GM12864 (cell line): ENCODE results near the gene BCAR1.

Source experiments
- DNase-seq: peaks from one replicate; pipeline ENCODE4 v3.0.0-alpha.2; 2011; ENCODE audit warnings: low read depth
- H3K4me3 ChIP-seq: 2 replicates; pipeline ENCODE4 v1.5.1; 2011; ENCODE audit warnings: mild to moderate bottlenecking, low read depth, low read length, control low read depth
- CTCF ChIP-seq: IDR thresholded peaks from 2 replicates; pipeline ENCODE4 v1.5.1; 2011; ENCODE audit warnings: low read depth, mild to moderate bottlenecking, moderate library complexity, low read length, control low read depth, inconsistent platforms; ENCODE audit errors: missing control alignments

BCAR1 gene

GRCh38 chr16:75252946-75253911 lies 1.8 kb upstream of the BCAR1 start:
- no peak overlapping the region for H3K4me3 ChIP-seq
- no peak for TF ChIP-seq CTCF
- DNase-seq: no peak

GRCh38 chr16:75252049-75252864 lies 833 bp upstream of the BCAR1 start:
- no peak overlapping the region for H3K4me3 ChIP-seq
- DNase-seq: no peak
- TF ChIP-seq CTCF: no peak

GRCh38 chr16:75250809-75251279 lies 580 bp downstream of the BCAR1 start:
- no peak for DNase-seq
- H3K4me3 ChIP-seq: peak overlapping the region; percentile 58
- TF ChIP-seq CTCF: no peak

DNA sequence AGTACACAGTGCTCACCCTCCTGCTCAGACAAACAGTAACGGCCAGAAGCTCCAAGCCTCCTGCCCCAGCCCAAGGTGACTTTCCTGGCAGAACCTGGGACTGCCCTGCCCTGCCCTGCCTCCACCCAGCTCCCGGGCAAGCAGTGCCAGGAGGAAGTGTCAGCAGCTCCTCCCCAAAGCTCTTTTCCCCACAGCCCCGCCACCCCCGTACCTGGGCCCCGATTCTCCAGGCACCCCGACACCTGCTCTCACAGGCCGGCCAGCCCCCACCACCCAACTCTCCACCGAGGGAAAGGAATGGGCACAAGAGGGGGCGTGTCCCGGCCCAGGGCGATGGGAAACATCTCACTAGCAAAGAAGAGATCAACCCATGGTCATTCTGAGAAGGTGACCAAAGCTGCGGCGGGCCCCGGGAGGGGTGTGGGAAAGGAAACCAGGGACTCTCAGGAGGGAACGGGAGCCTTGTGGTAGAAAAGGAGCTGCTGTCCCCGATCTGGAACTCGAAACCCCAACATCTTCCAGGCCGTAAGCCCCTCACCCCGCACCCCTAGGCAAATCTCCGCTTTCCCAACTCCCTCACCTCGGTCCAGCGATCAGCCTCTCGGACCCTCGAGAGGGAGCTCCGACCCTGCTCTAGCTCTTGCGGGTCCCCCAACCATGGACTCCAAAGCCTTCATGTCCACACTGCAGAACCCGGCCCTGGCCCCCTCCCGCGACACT lies 1.2 kb downstream of the BCAR1 start:
- peak overlapping the region; percentile 58 for H3K4me3 ChIP-seq
- DNase-seq: no peak
- no peak for TF ChIP-seq CTCF

GRCh38 chr16:75249441-75249840 lies 2.0 kb downstream of the BCAR1 start:
- no peak overlapping the region for H3K4me3 ChIP-seq
- no peak for DNase-seq
- no peak for TF ChIP-seq CTCF

- no peak for TF ChIP-seq CTCF
- no peak for DNase-seq
- no peak overlapping the region for H3K4me3 ChIP-seq
Measured at GRCh38 chr16:75248536-75249380, 2.7 kb downstream of the BCAR1 start.
